Epithelial cell of proximal tubule (primary cell): ENCODE results near the gene ARL6IP4. TPM values are rescaled to one million over a fixed set of nuclear protein-coding genes. Genes with fewer than 3 reads are reported as not detected.

Source experiments
- DNase-seq: peaks from one replicate; pipeline ENCODE4 v3.0.0-alpha.2; 2011; ENCODE audit warnings: low read depth
- H3K4me3 ChIP-seq: 2 replicates; pipeline ENCODE4 v1.5.1; 2011; ENCODE audit warnings: low read depth, mild to moderate bottlenecking, low read length
- CTCF ChIP-seq: conservative IDR thresholded peaks from 2 replicates; pipeline ENCODE4 v1.5.1; 2012; ENCODE audit warnings: low read depth, mild to moderate bottlenecking, low read length
- total RNA-seq: library from RNA; depleted of rRNA; stranded (reverse); fragments of >200 nt; gene quantifications from 2 replicates; pipeline ENCODE4 v1.2.3, GENCODE V29; 2015

Gene ARL6IP4
- total RNA-seq, 1 donor from 2014 or later: 315 TPM

- no peak overlapping the region for H3K4me3 ChIP-seq
- DNase-seq: no peak
- TF ChIP-seq CTCF: no peak
These were observed 22.1 kb upstream of the ARL6IP4 start for GRCh38 chr12:122958198-122958888.

GRCh38 chr12:122959566-122960192, 20.8 kb upstream of the ARL6IP4 start:
- no peak for TF ChIP-seq CTCF
- no peak overlapping the region for H3K4me3 ChIP-seq
- no peak for DNase-seq

DNA sequence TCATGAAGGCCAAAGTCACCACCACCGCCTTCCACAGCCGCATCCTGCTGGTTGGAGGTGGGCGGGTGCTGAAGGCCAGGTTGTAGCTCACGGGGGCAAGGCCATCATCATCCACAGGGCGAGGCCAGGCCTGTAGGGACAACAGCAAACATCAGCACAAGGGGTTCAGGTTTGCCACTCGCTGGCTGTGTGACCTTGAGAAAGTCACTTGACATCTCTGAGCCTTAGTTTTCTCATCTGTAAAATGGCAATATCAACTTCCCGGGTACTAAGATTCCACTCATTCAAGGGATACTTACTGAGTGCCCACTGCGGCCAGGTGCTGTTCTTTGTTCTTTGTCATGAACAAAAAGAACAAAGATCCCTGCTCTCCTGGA, 20.3 kb upstream of the ARL6IP4 start:
- H3K4me3 ChIP-seq: no peak overlapping the region
- TF ChIP-seq CTCF: no peak
- no peak for DNase-seq

DNA sequence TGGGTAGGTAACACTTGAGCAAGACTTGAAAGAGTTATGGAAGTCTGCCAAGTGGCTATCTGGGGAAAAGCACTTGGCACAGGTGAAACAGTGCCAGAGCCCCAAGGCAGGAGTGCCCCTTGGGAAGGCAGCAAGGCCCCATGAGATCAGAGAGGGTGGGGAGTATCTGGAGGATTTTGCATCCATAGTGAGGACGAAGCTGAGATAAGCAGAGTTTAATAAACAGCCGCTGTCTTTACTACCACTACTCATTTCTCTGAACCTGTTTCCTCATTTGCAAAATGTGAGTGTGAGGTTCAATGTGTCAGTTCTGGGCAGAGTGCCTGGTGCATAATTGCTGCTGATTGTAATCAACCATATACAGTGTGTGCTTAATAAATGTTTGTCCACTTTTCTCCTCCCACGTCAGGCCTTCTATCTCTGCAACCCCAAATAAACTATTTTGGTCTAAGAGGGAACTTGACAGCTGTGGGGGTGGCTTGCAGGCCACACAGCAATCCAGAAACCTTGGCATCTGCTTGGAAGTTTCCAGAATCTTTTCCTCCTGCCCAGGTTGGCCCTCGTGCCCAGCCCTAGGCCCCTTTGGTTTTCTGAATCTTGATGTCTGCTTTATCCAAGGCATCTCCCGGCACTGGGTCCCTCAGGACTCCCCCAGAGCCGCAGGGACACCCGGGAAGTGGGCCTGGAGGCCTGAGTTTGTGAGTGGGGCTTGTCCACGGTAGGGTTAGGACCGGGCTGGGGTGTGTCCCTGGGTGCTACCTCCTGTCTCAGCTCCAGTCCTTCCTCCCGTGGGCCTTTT, 18.8 kb upstream of the ARL6IP4 start:
- no peak overlapping the region for H3K4me3 ChIP-seq
- TF ChIP-seq CTCF: no peak
- no peak for DNase-seq

DNA sequence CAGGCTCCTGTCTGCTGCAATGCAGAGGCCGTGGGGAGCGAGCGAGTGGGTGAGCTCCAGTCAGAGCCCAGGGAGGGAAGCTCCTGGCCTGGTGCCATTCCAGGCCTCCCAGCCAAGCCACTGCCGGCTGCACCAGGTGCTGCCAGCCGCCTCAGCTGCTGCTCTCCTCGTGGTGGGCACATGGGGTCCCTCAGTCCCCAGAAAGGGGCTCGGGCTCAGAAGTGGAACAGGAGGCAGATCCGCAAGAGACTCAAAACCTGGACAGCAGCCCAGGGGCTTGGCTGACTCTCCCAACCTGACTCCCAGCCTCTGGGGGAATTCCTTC, 16.6 kb upstream of the ARL6IP4 start:
- no peak for TF ChIP-seq CTCF
- H3K4me3 ChIP-seq: no peak overlapping the region
- DNase-seq: no peak

- H3K4me3 ChIP-seq: no peak overlapping the region
- TF ChIP-seq CTCF: no peak
- DNase-seq: no peak
These were observed 15.8 kb upstream of the ARL6IP4 start for GRCh38 chr12:122964439-122965257.
